Progenitor cell of endocrine pancreas (in vitro differentiated cells): ENCODE data around the gene CES2. TPM values are rescaled to one million over a fixed set of nuclear protein-coding genes. Genes with fewer than 3 reads are reported as not detected.

Experiments
- DNase-seq: peaks from one replicate; pipeline ENCODE4 v3.0.0; 2021; ENCODE audit warnings: low spot score; ENCODE audit not compliant: unreplicated experiment
- H3K27ac Mint-ChIP-seq: 2 replicates; pipeline ENCODE4 v1.8.0; 2021; ENCODE audit warnings: mild to moderate bottlenecking, moderate library complexity, mixed read lengths
- H3K27me3 Mint-ChIP-seq: 2 replicates; pipeline ENCODE4 v1.8.0; 2021; ENCODE audit warnings: mixed read lengths
- H3K36me3 Mint-ChIP-seq: 2 replicates; pipeline ENCODE4 v1.8.0; 2022; ENCODE audit warnings: mixed read lengths; ENCODE audit not compliant: insufficient read depth
- H3K4me1 Mint-ChIP-seq: 2 replicates; pipeline ENCODE4 v1.8.0; 2021; ENCODE audit warnings: low read depth, mixed read lengths
- H3K4me3 Mint-ChIP-seq: 2 replicates; pipeline ENCODE4 v1.8.0; 2021; ENCODE audit warnings: low read depth, mild to moderate bottlenecking, moderate library complexity, mixed read lengths
- H3K9me3 Mint-ChIP-seq: 2 replicates; pipeline ENCODE4 v1.8.0; 2021; ENCODE audit warnings: low read depth, mixed read lengths
- CTCF ChIP-seq: fragments of 200-600 bp; sonication (generic); IDR thresholded peaks from one replicate; pipeline ENCODE4 v1.5.0; 2021; ENCODE audit warnings: antibody characterized with exemption, mild to moderate bottlenecking; ENCODE audit not compliant: unreplicated experiment
- total RNA-seq: library from RNA; stranded (reverse); gene quantifications from 2 replicates; pipeline ENCODE4 v1.2.1, GENCODE V29; 2021

CES2 gene
- total RNA-seq, 1 donor from 2014 or later = 43.9 TPM

- Mint-ChIP-seq H3K27ac (no peak overlapping the region), H3K4me3 (no peak overlapping the region), H3K9me3 (no peaks in the 10 kb centered on the region), H3K27me3 (peaks cover 54% of the 10 kb centered on the region), H3K36me3 (no peaks in the 10 kb centered on the region), H3K4me1 (no peaks in the 10 kb centered on the region)
- DNase-seq = no peak
- no peak for TF ChIP-seq CTCF
Observed at GRCh38 chr16:66926171-66926947, 9.0 kb upstream of the CES2 start.

GRCh38 chr16:66926961-66927436 lies 8.3 kb upstream of the CES2 start:
- H3K27me3 Mint-ChIP-seq = peaks cover 52% of the 10 kb centered on the region
- no peaks in the 10 kb centered on the region for H3K4me1 Mint-ChIP-seq
- no peaks in the 10 kb centered on the region for H3K36me3 Mint-ChIP-seq
- H3K27ac Mint-ChIP-seq = no peak overlapping the region
- no peaks in the 10 kb centered on the region for H3K9me3 Mint-ChIP-seq
- no peak for TF ChIP-seq CTCF
- DNase-seq = no peak
- no peak overlapping the region for H3K4me3 Mint-ChIP-seq

- no peak for DNase-seq
- H3K4me3 Mint-ChIP-seq = no peak overlapping the region
- TF ChIP-seq CTCF = no peak
- H3K27ac Mint-ChIP-seq = no peak overlapping the region
- no peaks in the 10 kb centered on the region for H3K36me3 Mint-ChIP-seq
- H3K27me3 Mint-ChIP-seq = peaks cover 45% of the 10 kb centered on the region
- peaks cover 3% of the 10 kb centered on the region for H3K4me1 Mint-ChIP-seq
- H3K9me3 Mint-ChIP-seq = no peaks in the 10 kb centered on the region
Observed at GRCh38 chr16:66927918-66928649, 7.2 kb upstream of the CES2 start.

- peak; percentile 30 for TF ChIP-seq CTCF
- no peaks in the 10 kb centered on the region for H3K36me3 Mint-ChIP-seq
- H3K9me3 Mint-ChIP-seq = no peaks in the 10 kb centered on the region
- peaks cover 11% of the 10 kb centered on the region for H3K4me1 Mint-ChIP-seq
- H3K27ac Mint-ChIP-seq = no peak overlapping the region
- H3K27me3 Mint-ChIP-seq = peaks cover 38% of the 10 kb centered on the region
- no peak for DNase-seq
- no peak overlapping the region for H3K4me3 Mint-ChIP-seq
Observed at GRCh38 chr16:66928702-66929388, 6.5 kb upstream of the CES2 start.

- peaks cover 29% of the 10 kb centered on the region for H3K27me3 Mint-ChIP-seq
- peaks cover 17% of the 10 kb centered on the region for H3K4me1 Mint-ChIP-seq
- no peaks in the 10 kb centered on the region for H3K36me3 Mint-ChIP-seq
- no peak overlapping the region for H3K4me3 Mint-ChIP-seq
- no peak overlapping the region for H3K27ac Mint-ChIP-seq
- no peak for TF ChIP-seq CTCF
- no peak for DNase-seq
- H3K9me3 Mint-ChIP-seq = no peaks in the 10 kb centered on the region
Observed at GRCh38 chr16:66930189-66930588, 5.1 kb upstream of the CES2 start.
